Measurements from ENCODE around the gene FGA. TPM values are rescaled to one million over a fixed set of nuclear protein-coding genes. Genes with fewer than 3 reads are reported as not detected.

FGA gene
- total and polyA plus RNA-seq, 9 of the 15 experiments (the other 6 are each of a cell fraction or from before 2014, with no cell fraction given) = 0.04 to 2.5 (median 0.07) TPM; not detected in 5

DNA sequence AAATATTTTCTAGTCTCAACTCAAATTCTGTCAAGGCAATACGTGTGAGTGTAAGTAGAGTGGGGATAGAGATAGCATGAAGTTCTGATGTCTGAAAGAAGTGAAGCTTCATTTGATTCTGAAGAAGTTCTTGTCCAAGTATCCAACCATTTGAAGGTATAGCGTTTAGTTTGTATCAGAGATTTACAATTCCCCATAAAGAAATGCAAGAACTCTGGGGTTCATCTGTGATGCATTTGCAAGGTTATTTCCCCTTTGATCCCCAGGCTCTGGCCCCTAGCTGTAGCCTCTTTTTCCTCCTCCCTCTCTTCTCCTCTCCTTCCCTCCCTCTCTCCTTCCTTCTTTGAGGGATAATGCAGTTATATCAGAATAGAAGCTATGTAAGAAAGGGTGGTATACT lies 7.8 kb downstream of the FGA start:
- BruUV-seq (replicated peaks) = no TSS peak
- FAIRE-seq (no peak), DNase-seq (ENCODE audit: extremely low read depth in 1 of 4, low spot score in 3 of 4) (no peak), ATAC-seq (no peak)
- 4% methylated on average over 2 of the region's 2 CpGs for WGBS (ENCODE audit: insufficient coverage, low coverage, missing lambda C conversion rate)
- Histone ChIP-seq H3K36me3 (ENCODE audit: control insufficient read depth, insufficient read depth, low read length) (no peaks in the 10 kb centered on the region), H2AFZ (ENCODE audit: low read depth, low read length) (no peak overlapping the region), H3K9me3 (replicated peaks; ENCODE audit: control insufficient read depth, insufficient read depth, low read depth, low read length) (no peaks in the 10 kb centered on the region), H3K9me1 (ENCODE audit: control insufficient read depth, insufficient read depth, low read length) (no peaks in the 10 kb centered on the region), H4K20me1 (replicated peaks; ENCODE audit: control insufficient read depth, insufficient read depth, low read length) (no peaks in the 10 kb centered on the region), H3K4me2 (ENCODE audit: insufficient read depth, low read length) (no peak overlapping the region), H3K27ac (ENCODE audit: extremely low read depth, low read depth, low read length) (no peak overlapping the region), H3K4me1 (replicated peaks in 1 of 2; ENCODE audit: control insufficient read depth in 2 of 2, insufficient read depth in 2 of 2, low read length in 2 of 2) (no peaks in the 10 kb centered on the region; a peak in 1 of 5 replicates), H3K9ac (ENCODE audit: insufficient read depth in 1 of 2, low read depth in 2 of 2, low read length in 2 of 2) (no peak overlapping the region), H3K27me3 (ENCODE audit: control insufficient read depth in 2 of 2, insufficient read depth in 2 of 2, low read length in 2 of 2) (no peaks in the 10 kb centered on the region), H3K4me3 (no peak overlapping the region), H3K79me2 (ENCODE audit: control insufficient read depth, insufficient read depth, low read length) (no peaks in the 10 kb centered on the region)
- TF ChIP-seq ZNF436 (CRISPR knock-in tag; IDR thresholded peaks at IDR 0.05) = no peak
- TF ChIP-seq, protein P1, sequence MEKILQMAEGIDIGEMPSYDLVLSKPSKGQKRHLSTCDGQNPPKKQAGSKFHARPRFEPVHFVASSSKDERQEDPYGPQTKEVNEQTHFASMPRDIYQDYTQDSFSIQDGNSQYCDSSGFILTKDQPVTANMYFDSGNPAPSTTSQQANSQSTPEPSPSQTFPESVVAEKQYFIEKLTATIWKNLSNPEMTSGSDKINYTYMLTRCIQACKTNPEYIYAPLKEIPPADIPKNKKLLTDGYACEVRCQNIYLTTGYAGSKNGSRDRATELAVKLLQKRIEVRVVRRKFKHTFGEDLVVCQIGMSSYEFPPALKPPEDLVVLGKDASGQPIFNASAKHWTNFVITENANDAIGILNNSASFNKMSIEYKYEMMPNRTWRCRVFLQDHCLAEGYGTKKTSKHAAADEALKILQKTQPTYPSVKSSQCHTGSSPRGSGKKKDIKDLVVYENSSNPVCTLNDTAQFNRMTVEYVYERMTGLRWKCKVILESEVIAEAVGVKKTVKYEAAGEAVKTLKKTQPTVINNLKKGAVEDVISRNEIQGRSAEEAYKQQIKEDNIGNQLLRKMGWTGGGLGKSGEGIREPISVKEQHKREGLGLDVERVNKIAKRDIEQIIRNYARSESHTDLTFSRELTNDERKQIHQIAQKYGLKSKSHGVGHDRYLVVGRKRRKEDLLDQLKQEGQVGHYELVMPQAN (IDR thresholded peaks at IDR 0.05; ENCODE audit: borderline replicate concordance) = no peak
- TF ChIP-seq, protein P2, sequence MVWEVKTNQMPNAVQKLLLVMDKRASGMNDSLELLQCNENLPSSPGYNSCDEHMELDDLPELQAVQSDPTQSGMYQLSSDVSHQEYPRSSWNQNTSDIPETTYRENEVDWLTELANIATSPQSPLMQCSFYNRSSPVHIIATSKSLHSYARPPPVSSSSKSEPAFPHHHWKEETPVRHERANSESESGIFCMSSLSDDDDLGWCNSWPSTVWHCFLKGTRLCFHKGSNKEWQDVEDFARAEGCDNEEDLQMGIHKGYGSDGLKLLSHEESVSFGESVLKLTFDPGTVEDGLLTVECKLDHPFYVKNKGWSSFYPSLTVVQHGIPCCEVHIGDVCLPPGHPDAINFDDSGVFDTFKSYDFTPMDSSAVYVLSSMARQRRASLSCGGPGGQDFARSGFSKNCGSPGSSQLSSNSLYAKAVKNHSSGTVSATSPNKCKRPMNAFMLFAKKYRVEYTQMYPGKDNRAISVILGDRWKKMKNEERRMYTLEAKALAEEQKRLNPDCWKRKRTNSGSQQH (CRISPR knock-in tag; IDR thresholded peaks at IDR 0.05) = no peak
- TF ChIP-seq ELF1 (tag; IDR thresholded peaks at IDR 0.05) = no peak
- TF ChIP-seq CREM (IDR thresholded peaks at IDR 0.05; ENCODE audit: low read depth) = no peak
- TF ChIP-seq ZNF551 (CRISPR knock-in tag; IDR thresholded peaks at IDR 0.05) = no peak
- no peak for TF ChIP-seq RBBP5 (IDR thresholded peaks at IDR 0.05; ENCODE audit: borderline replicate concordance, insufficient read depth, low read length, poor library complexity, severe bottlenecking)
- no peak for TF ChIP-seq ARID3B (CRISPR knock-in tag; IDR thresholded peaks at IDR 0.05; ENCODE audit: borderline replicate concordance)
- TF ChIP-seq, protein P3, sequence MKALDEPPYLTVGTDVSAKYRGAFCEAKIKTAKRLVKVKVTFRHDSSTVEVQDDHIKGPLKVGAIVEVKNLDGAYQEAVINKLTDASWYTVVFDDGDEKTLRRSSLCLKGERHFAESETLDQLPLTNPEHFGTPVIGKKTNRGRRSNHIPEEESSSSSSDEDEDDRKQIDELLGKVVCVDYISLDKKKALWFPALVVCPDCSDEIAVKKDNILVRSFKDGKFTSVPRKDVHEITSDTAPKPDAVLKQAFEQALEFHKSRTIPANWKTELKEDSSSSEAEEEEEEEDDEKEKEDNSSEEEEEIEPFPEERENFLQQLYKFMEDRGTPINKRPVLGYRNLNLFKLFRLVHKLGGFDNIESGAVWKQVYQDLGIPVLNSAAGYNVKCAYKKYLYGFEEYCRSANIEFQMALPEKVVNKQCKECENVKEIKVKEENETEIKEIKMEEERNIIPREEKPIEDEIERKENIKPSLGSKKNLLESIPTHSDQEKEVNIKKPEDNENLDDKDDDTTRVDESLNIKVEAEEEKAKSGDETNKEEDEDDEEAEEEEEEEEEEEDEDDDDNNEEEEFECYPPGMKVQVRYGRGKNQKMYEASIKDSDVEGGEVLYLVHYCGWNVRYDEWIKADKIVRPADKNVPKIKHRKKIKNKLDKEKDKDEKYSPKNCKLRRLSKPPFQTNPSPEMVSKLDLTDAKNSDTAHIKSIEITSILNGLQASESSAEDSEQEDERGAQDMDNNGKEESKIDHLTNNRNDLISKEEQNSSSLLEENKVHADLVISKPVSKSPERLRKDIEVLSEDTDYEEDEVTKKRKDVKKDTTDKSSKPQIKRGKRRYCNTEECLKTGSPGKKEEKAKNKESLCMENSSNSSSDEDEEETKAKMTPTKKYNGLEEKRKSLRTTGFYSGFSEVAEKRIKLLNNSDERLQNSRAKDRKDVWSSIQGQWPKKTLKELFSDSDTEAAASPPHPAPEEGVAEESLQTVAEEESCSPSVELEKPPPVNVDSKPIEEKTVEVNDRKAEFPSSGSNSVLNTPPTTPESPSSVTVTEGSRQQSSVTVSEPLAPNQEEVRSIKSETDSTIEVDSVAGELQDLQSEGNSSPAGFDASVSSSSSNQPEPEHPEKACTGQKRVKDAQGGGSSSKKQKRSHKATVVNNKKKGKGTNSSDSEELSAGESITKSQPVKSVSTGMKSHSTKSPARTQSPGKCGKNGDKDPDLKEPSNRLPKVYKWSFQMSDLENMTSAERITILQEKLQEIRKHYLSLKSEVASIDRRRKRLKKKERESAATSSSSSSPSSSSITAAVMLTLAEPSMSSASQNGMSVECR (CRISPR knock-in tag; IDR thresholded peaks at IDR 0.05) = no peak
- TF ChIP-seq ZNF780A (CRISPR knock-in tag; IDR thresholded peaks at IDR 0.05) = no peak
- no peak for TF ChIP-seq ETV5 (CRISPR knock-in tag; IDR thresholded peaks at IDR 0.05; ENCODE audit: low read depth)
- TF ChIP-seq RBM17 (IDR thresholded peaks at IDR 0.05; ENCODE audit: borderline replicate concordance, low read depth, low read length) = no peak
- no peak for TF ChIP-seq PHB (CRISPR knock-in tag; IDR thresholded peaks at IDR 0.05)
- no peak for TF ChIP-seq TGIF2 (CRISPR knock-in tag; IDR thresholded peaks at IDR 0.05)
- TF ChIP-seq DPF2 (IDR thresholded peaks at IDR 0.05) = no peak
- in situ Hi-C loops (cut with MboI) (no loop called here), intact Hi-C loops (cut with micrococcal nuclease) (no loop called here)
- ChIA-PET POLR2A (no interaction called here), CTCF (ENCODE audit: low intra/inter-chr PET ratio) (no interaction called here)

Data from K562 (cell line).